SH-SY5Y (cell line): ENCODE measurements around the gene TMED4.

Experiments
- GATA2 ChIP-seq: IDR thresholded peaks from 2 replicates; pipeline ENCODE4 v1.6.1; 2011; ENCODE audit warnings: mild to moderate bottlenecking, low read depth, low read length
- GATA3 ChIP-seq: IDR thresholded peaks from 2 replicates; pipeline ENCODE4 v1.6.1; 2011; ENCODE audit warnings: low read depth, mild to moderate bottlenecking, low read length, moderate library complexity

GRCh38 chr7:44549457-44549856 lies 32.6 kb downstream of the TMED4 start:
- TF ChIP-seq GATA2 (no peak), GATA3 (no peak)
